ENCODE data around the gene ELFN1. TPM values are rescaled to one million over a fixed set of nuclear protein-coding genes. Genes with fewer than 3 reads are reported as not detected.
A peak's percentile ranks its signal among the peaks of the same experiment; 100 is the strongest.

The ELFN1 gene
- total RNA-seq, 6 donors from 2014 or later = 0.11 to 3.0 (median 0.30) TPM; not detected in 1

DNA sequence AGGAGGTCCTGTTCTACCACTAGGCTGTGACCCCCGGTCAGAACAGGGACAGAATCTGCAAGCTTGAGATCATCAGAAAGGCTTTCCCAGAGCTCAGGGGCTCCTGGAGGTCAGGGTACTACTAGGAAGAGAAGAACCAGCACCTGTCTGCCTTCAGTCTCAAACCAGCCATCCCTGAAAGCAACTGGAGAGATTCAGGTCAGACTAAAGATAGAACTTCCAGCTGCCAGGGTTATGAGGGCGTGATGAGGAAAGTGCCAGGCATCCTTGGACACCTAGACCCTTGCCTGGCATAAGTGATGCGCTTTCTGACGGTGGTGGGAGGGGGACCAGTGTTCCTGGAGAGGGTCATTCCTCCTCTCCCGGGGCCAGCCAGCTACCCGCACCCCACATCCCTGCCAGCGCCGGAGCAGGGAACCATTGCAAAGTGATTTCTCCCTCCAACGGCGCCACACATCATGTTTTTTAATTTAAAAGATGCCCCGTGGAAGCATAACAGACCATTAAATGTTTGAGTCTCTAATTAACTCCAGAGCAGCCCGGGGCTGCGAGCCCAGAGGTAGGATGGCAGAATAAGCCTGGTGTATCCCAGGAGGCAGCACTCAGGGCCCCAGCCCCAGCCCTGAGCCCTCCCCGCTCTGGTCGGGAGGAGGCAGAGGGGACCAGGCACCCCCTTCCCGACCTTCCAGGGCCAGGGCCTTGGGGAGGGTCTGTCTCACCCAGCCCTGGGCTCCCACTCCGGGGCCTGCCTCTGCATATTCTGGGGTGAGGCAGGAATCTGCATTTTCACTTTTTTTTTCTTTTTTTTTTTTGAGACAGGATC is 64.0 kb downstream of the ELFN1 start:
- no peak for ATAC-seq (ENCODE audit: low FRiP score in 2 of 2)
- H3K4me1 ChIP-seq = no peaks in the 10 kb centered on the region
- no peak overlapping the region for H3K4me3 ChIP-seq
- no peaks in the 10 kb centered on the region for H3K36me3 ChIP-seq
- TF ChIP-seq, protein P1, sequence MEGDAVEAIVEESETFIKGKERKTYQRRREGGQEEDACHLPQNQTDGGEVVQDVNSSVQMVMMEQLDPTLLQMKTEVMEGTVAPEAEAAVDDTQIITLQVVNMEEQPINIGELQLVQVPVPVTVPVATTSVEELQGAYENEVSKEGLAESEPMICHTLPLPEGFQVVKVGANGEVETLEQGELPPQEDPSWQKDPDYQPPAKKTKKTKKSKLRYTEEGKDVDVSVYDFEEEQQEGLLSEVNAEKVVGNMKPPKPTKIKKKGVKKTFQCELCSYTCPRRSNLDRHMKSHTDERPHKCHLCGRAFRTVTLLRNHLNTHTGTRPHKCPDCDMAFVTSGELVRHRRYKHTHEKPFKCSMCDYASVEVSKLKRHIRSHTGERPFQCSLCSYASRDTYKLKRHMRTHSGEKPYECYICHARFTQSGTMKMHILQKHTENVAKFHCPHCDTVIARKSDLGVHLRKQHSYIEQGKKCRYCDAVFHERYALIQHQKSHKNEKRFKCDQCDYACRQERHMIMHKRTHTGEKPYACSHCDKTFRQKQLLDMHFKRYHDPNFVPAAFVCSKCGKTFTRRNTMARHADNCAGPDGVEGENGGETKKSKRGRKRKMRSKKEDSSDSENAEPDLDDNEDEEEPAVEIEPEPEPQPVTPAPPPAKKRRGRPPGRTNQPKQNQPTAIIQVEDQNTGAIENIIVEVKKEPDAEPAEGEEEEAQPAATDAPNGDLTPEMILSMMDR (IDR thresholded peaks at IDR 0.05) = no peak
- TF ChIP-seq POLR2AphosphoS5 (IDR thresholded peaks at IDR 0.05) = no peak
- no peak for TF ChIP-seq EP300 (IDR thresholded peaks at IDR 0.05)
- TF ChIP-seq POLR2A (IDR thresholded peaks at IDR 0.05) = no peak
- peak in 1 of 2 donors; percentile 35 for DNase-seq
- H3K9me3 ChIP-seq = peaks cover 0 to 13% (median 10%) of the 10 kb centered on the region in 4 donors
- H3K27ac ChIP-seq = no peak overlapping the region
- 80 to 89% methylated on average over 15 to 17 of the region's 17 CpGs for WGBS, 2 donors
- H3K27me3 ChIP-seq = no peaks in the 10 kb centered on the region

DNA sequence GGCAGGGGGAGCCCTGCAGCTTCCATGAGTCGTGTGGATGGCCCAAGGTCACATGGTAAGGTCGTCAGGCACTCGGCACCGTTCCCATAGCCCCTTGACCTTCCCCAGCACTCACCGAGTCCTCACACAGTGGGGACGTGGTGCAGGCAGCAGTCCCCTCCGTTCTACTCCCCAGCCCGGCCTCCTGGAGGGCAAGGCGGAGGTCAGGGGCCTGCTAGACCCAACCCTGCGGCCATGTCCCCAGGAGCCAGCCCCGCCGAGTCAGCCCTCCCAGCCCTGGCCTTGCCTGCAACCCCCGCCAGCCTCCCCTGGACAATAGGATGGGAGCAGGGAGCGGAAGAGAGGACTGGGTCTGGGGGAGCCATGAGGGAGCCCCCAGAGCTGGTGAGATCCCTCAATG is 65.2 kb downstream of the ELFN1 start:
- Histone ChIP-seq H3K4me3 (no peak overlapping the region), H3K36me3 (no peaks in the 10 kb centered on the region), H3K27ac (no peak overlapping the region), H3K27me3 (no peaks in the 10 kb centered on the region), H3K9me3 (peaks cover 0 to 3% (median 0%) of the 10 kb centered on the region in 4 donors), H3K4me1 (no peaks in the 10 kb centered on the region)
- TF ChIP-seq POLR2AphosphoS5 (IDR thresholded peaks at IDR 0.05) (no peak), EP300 (IDR thresholded peaks at IDR 0.05) (no peak), POLR2A (IDR thresholded peaks at IDR 0.05) (no peak)
- TF ChIP-seq, protein P1 (IDR thresholded peaks at IDR 0.05) = no peak
- DNase-seq (peak in 1 of 2 donors; percentile 67), ATAC-seq (ENCODE audit: low FRiP score in 2 of 2) (no peak)
- 75 to 100% methylated on average over 2 to 14 of the region's 14 CpGs for WGBS, 2 donors

DNA sequence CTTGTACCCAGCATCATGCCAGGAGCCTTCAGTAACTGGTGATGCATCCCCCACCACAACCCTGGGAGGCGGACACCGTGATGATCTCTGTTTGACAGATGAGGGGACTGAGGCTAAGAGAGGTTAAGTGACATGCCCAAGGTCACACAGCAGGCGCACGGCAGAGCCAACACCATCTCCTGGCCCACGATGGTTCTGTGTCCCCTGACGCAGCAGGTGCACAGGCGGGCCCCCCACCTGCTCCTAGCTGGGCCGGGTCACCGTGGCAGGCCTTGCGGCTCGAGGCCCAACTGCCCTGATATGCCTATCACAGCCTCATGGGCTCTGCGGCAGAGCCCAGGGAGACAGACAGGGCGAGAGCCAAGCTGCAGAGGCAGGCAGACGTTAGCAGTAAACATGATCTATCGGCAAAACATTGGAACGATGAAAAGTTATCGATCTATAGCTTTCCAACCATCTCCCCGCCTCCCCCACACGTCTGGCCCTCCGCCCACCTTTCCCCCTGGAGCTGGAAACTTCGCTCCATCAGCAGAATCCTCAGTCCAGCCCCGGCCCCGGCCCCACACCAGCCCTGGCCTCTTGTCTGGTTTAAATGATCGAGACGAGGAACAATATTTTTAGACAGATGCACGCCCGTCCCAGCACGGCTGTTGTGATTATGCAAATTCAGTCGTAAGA is 65.9 kb downstream of the ELFN1 start:
- H3K4me1 ChIP-seq = no peaks in the 10 kb centered on the region
- no peak for ATAC-seq (ENCODE audit: low FRiP score in 2 of 2)
- no peak overlapping the region for H3K27ac ChIP-seq
- TF ChIP-seq, protein P1 (IDR thresholded peaks at IDR 0.05) = no peak
- TF ChIP-seq POLR2AphosphoS5 (IDR thresholded peaks at IDR 0.05) = no peak
- TF ChIP-seq POLR2A (IDR thresholded peaks at IDR 0.05) = no peak
- TF ChIP-seq EP300 (IDR thresholded peaks at IDR 0.05) = no peak
- H3K36me3 ChIP-seq = no peaks in the 10 kb centered on the region
- H3K4me3 ChIP-seq = no peak overlapping the region
- H3K27me3 ChIP-seq = no peaks in the 10 kb centered on the region
- no peaks in the 10 kb centered on the region for H3K9me3 ChIP-seq
- WGBS, 2 donors = 77 to 89% methylated on average over 20 of the region's 29 CpGs
- peak in 1 of 2 donors; percentile 65 for DNase-seq

DNA sequence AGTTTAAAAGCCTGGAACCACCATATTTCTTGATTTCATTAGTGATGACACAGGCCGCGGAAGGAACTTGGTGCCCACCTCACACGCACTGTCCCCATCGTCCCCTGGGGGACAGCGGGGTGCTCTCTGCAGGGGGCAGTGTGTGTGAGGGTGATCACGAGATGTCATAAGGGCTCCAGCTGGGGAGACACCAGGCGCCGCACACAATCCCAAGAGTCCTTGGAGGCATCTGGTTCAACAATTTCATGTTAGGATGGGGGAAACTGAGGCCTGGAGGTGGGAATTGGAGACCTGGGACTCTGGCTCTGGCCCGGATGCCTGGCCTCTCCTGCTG is 66.4 kb downstream of the ELFN1 start:
- ATAC-seq (ENCODE audit: low FRiP score in 2 of 2) = no peak
- WGBS, 2 donors = 89 to 92% methylated on average over 8 to 9 of the region's 9 CpGs
- no peaks in the 10 kb centered on the region for H3K27me3 ChIP-seq

More for the DNA sequence above, 66.4 kb downstream of the ELFN1 start:
- no peak for DNase-seq
- Histone ChIP-seq H3K36me3 (no peaks in the 10 kb centered on the region), H3K4me3 (no peak overlapping the region), H3K9me3 (no peaks in the 10 kb centered on the region), H3K27ac (no peak overlapping the region), H3K4me1 (peaks cover 0 to 4% (median under 1%) of the 10 kb centered on the region in 4 donors)
- TF ChIP-seq, protein P1 (IDR thresholded peaks at IDR 0.05) = no peak
- TF ChIP-seq POLR2AphosphoS5 (IDR thresholded peaks at IDR 0.05) (no peak), POLR2A (IDR thresholded peaks at IDR 0.05) (no peak), EP300 (IDR thresholded peaks at IDR 0.05) (no peak)
